ENCODE results near the gene GPC3.
"Not testable (repeated sequence)": the region's sequence is repeated elsewhere in the genome, so short reads cannot be mapped to it uniquely, and the experiment has no call there.

GPC3 gene

DNA sequence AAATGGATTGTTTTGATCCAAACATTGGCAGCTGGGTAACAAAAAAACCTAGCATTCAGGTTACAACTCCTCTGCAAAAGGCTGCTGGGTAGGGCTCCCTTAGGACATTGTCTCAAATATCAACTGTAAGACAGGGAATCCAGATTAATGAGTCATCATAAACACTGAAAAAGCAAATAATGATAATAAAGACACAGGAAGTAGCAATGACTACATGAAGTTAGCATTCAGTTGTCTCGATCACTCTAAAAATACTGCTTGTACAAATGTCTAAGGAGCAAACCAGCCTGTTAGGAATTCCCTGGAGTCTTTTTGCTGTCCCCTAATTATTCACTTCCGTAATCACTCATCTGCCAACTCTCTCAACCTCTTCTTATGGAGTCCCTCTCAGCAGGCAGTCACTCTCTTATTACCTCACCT, 259.2 kb downstream of the GPC3 start:
- TF ChIP-seq, protein P1, sequence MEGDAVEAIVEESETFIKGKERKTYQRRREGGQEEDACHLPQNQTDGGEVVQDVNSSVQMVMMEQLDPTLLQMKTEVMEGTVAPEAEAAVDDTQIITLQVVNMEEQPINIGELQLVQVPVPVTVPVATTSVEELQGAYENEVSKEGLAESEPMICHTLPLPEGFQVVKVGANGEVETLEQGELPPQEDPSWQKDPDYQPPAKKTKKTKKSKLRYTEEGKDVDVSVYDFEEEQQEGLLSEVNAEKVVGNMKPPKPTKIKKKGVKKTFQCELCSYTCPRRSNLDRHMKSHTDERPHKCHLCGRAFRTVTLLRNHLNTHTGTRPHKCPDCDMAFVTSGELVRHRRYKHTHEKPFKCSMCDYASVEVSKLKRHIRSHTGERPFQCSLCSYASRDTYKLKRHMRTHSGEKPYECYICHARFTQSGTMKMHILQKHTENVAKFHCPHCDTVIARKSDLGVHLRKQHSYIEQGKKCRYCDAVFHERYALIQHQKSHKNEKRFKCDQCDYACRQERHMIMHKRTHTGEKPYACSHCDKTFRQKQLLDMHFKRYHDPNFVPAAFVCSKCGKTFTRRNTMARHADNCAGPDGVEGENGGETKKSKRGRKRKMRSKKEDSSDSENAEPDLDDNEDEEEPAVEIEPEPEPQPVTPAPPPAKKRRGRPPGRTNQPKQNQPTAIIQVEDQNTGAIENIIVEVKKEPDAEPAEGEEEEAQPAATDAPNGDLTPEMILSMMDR (IDR thresholded peaks at IDR 0.05) = no peak

DNA sequence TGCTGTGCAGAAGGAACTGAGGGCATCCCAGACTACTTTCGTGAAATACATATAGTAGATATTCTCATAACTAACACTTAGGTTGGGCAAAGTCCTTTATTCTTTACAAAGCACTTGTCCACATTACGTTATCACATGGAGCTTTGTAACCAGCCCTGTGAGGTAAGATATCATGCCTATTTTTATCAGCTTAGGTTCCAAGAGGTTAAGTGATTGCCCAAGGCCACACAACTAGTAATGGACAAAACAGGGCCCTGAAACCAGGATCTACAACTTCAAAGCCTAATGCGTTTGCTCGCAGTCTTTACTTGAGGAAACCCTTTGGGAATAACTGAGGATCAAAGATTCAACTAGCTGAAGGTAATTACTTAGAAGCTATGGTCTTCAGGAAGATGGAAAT, 261.5 kb downstream of the GPC3 start:
- TF ChIP-seq, protein P1 (IDR thresholded peaks at IDR 0.05) = no peak
- no peak for TF ChIP-seq ZFX (IDR thresholded peaks at IDR 0.05; ENCODE audit: borderline replicate concordance)
- no peak overlapping the region for H3K27ac ChIP-seq

More for the DNA sequence above, 259.2 kb downstream of the GPC3 start:
- H3K27ac ChIP-seq = peak overlapping the region; percentile 30; the same call in 1 of the 2 replicates

DNA sequence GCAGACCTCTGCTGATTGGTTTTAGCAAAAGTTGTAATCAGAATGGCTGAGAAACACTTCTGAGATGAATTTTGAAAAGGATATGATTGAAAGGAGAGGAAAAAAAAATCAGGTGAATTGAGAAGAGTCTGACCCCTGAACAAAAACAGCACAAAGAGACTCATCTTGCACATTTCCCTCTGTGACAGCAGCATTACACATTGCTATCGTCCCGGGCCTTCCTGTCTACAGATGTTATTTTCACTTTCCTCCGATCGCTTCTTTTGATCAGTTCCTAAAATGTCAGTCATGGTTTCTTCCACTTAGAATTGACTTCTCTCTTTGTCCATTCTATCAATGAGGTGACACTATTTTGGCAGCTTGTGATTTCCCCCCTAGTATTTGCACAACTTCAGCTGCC, 262.6 kb downstream of the GPC3 start:
- no peak for TF ChIP-seq ZFX (IDR thresholded peaks at IDR 0.05; ENCODE audit: borderline replicate concordance)
- TF ChIP-seq, protein P1 (IDR thresholded peaks at IDR 0.05) = no peak
- no peak overlapping the region for H3K27ac ChIP-seq

DNA sequence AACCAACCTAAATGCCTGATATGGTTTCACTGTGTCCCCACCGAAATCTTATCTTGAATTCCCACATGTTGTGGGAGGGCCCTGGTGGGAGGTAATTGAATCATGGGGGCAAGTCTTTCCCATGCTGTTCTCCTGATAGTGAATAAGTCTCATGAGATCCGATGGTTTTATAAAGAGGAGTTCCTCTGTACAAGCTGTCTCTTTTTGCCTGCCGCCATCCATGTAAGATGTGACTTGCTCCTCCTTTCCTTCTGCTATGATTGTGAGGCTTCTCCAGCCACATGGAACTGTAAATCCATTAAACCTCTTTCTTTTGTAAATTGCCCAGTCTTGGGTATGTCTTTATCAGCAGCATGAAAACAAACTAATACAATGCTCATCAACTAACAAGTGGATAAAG, 265.1 kb downstream of the GPC3 start:
- H3K27ac ChIP-seq = not testable (repeated sequence)

DNA sequence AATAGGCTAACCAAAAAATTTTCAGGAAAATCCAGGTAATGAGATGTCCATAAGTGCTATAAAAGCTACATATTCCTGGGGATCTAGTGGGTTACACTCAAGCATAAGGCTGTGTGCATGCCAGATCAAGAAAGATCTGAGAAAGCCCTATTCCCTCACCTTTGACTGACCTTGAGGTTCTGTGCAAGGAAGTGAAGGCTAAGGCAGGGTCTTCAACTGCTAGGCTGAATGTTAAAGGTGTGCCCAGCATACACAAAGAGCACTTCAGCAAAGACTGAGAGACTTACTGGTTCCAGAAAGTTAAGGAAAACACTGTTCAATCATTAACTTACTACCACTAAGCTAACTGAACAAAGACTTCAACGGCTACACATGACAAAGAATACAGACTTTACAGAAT, 269.7 kb downstream of the GPC3 start:
- H3K27ac ChIP-seq = no peak overlapping the region
- TF ChIP-seq, protein P1 (IDR thresholded peaks at IDR 0.05) = no peak
- TF ChIP-seq ZFX (IDR thresholded peaks at IDR 0.05; ENCODE audit: borderline replicate concordance) = no peak

DNA sequence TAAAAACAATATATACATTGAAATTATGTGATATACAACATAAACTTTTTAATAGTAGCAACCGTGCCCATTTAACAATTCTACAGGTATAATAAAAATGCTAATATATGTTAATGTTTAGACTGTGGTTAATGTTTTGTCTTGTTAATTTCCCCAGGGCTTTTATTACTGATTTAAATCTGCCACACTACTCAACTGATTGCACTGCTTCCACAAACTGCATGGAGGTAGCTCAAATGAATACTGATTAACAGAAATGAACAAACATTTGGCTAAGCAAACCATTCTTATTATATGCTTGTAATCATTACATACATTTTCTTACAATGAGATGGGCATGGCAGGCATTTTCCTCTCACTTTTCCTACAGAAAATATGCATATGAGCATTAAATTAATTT, 275.9 kb downstream of the GPC3 start:
- TF ChIP-seq ZFX (IDR thresholded peaks at IDR 0.05; ENCODE audit: borderline replicate concordance) = no peak
- TF ChIP-seq, protein P1 (IDR thresholded peaks at IDR 0.05) = no peak

DNA sequence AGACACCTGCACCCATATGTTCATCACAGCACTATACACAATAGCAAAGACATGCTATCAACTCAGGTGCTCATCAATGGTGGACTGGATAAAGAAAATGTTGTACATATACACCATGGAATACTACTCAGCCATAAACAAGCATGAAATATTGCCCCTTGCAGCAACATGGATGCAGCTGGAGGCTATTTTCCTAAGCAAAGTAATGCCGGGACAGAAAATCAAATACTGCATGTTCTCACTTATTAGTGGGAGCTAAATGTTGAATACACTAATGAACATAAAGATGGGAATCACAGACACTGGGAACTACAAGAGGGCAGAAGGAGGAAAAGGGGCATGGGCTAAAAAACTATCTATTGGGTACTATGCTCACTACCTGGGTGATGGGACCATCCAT, 278.5 kb downstream of the GPC3 start:
- TF ChIP-seq, protein P1 (IDR thresholded peaks at IDR 0.05) = no peak
- no peak for TF ChIP-seq ZFX (IDR thresholded peaks at IDR 0.05; ENCODE audit: borderline replicate concordance)
- no peak overlapping the region for H3K27ac ChIP-seq

More for the DNA sequence above, 275.9 kb downstream of the GPC3 start:
- H3K27ac ChIP-seq = peak overlapping the region; percentile 59

DNA sequence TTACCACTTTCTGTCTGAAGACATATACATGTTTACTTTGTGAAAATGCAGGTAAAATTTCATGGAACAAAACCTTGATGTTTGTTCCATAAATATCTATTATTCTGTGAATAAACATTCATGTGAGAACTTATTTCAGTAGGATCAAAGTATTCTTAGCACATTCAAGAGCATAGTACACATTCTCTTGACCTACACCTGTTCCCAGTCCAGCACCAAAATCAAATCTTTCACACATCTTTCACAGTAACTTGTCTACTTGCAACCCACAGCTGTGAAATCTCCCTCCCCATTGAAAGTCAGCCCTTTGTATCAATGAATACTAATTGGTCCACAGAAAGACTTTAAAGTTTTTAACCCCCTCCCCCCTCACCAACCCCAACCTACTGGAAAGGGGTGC, 283.2 kb downstream of the GPC3 start:
- H3K27ac ChIP-seq = no peak overlapping the region
- no peak for TF ChIP-seq ZFX (IDR thresholded peaks at IDR 0.05; ENCODE audit: borderline replicate concordance)
- TF ChIP-seq, protein P1 (IDR thresholded peaks at IDR 0.05) = no peak
